ENCODE data around the gene GPSM1.
A peak's percentile ranks its signal among the peaks of the same experiment; 100 is the strongest.

The GPSM1 gene

DNA sequence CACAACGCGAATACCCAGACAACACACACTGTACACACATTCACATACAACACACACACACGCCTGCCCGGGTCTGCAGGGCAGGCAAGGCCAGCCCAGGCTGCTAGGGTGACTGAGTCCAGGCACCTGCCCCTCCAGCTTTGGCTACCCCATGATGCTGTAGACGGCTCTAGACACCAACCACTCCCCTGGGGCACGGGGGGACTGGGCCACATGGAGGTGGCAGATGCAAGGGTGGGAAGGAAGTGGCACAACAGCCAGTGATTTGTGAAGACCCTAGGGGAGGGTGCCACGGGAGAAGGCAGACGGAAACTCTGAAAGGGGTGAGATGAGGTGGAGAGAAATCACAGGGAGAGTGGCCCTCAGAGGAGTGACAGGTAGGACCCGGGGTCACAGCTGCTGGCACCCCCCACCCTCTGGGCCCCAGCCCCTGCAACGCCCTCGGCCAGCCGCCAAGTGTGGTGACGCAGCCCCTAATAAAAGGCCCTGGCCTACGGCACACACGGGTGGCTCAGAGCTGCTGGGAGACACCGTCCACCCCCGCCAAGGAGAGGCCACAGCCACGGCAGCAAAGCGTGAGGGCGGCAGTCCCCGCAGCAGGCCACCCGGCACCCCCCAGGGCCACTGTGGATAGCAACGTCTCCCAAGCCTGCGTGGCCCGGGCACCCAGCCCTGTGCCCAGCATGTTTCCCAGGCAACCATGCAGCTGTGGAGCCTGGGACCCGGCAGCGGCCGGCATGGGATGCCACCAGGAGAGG lies 16.9 kb upstream of the GPSM1 start:
- H3K4me3 ChIP-seq (ENCODE audit: low read depth, low read length): no peak overlapping the region
- no peak for TF ChIP-seq CTCF (IDR thresholded peaks at IDR 0.05; ENCODE audit: borderline replicate concordance, insufficient read depth, low read depth, low read length)

DNA sequence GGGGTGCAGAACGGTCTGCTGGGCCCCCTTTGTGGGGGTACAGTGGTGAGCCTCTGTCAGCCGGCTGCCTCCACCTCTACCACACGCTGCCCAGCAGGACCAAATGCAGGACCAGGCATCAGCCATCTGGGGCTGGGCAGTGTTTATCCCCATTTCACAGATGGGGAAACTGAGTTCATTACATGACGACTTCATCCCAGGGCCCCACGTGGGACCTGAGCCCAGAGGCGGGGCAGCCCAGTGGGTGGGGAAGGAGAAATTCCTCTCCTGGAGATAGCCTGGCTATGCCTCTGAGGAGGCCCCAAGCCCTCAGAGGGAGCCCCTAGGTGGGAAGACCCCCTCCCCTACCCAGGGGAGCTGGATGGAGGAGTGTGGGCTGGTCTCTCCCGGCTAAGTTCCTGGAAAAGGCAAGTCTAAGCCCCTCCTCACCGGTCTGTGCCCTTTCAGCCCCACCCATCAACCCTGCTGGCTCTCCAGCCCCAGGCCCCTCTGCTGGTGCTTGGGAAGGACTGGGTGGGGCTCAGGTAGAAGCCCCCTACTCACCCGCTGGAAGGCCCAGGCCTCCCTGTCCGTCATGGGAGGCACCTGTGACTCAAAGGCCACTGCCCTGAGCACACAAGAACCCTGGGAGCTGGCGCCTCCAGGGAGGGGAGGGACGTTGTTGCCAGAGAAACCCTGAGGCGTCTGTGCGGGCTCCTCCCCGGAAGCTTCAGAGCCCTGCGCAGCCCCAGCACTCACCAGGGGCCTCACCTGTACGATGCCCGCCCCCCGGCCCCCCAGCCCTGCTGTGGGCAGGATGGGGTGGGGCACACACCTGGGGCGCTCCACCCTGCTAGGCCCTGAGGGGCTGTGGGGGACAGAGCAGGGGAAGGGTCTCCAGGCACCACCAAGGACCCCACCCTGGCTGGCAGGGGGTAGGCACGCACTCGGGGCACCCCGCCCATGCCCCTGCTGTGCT lies 16.0 kb upstream of the GPSM1 start:
- no peak for TF ChIP-seq CTCF (IDR thresholded peaks at IDR 0.05; ENCODE audit: borderline replicate concordance, insufficient read depth, low read depth, low read length)
- no peak overlapping the region for H3K4me3 ChIP-seq (ENCODE audit: low read depth, low read length)

- no peak overlapping the region for H3K4me3 ChIP-seq (ENCODE audit: low read depth, low read length)
Observed at GRCh38 chr9:136312009-136312375, 15.3 kb upstream of the GPSM1 start.

DNA sequence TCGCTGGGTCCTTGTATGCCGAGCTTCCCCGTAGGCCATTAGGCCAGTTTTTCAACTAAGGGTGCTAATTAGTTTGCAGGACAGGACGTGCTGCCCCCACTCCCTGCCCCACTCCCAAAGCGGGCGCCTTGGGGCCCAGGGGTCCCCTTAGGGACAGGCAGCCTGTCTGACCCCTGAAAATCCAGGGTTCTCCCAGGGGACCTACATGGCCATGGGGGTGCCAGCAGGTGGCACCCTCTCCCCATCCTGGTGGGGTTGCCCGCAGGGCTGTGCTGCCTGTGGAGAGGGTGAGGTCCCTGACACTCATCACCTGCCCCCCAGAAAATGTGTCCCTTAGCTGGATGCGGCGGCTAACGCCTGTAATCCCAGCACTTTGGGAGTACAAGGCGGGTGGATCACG lies 14.9 kb upstream of the GPSM1 start:
- peak; percentile 44 for TF ChIP-seq CTCF (IDR thresholded peaks at IDR 0.05; ENCODE audit: borderline replicate concordance, insufficient read depth, low read depth, low read length)
- no peak overlapping the region for H3K4me3 ChIP-seq (ENCODE audit: low read depth, low read length)

More at GRCh38 chr9:136312009-136312375, 15.3 kb upstream of the GPSM1 start:
- no peak for TF ChIP-seq CTCF (IDR thresholded peaks at IDR 0.05; ENCODE audit: borderline replicate concordance, insufficient read depth, low read depth, low read length)

DNA sequence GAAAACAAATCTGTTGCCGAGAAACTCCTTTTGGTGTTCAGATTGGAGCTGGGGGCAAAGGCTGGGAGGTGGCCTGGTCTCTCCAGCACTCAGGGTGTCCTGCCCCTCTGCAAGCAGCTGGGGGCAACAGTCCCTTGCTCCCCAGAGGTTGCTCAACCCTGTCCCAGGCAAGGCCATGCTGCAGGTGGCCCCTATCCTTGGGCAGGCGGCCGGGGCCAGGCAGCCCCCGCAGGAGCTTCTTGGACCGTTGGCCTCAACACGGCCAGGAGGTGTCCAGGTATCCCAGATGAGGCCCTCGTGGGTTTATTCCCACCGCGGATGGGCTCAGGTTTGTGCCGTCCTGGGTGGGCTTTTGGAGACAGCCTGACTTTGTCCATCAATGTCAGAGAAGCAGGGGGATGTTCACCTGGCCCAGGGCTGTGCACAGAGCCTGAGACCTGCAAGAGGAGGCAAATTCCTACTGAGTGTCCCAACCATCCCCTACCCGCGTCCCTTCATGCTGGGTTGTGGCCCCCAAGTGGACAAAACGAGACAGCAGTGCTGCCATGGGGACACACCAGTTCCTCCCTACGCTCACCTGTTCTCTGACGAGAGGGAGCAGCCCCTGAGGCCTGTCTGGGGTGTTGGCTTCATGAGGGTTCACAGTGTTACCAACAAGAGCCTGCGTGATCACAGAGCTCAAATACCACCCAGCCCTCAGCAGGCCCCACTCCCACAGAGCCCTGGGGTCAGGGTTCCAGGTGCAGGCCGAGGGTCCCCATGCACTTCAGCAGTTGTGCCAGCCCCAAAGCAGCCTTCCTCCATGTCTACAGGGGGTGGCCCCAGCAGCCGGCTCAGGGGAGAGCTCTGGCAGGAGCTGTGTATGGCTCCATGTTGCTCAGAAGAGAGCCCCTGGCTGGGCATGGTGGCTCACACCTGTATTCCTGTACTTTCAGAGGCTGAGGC lies 14.0 kb upstream of the GPSM1 start:
- no peak for TF ChIP-seq CTCF (IDR thresholded peaks at IDR 0.05; ENCODE audit: borderline replicate concordance, insufficient read depth, low read depth, low read length)
- H3K4me3 ChIP-seq (ENCODE audit: low read depth, low read length): no peak overlapping the region

GRCh38 chr9:136314056-136314416 lies 13.3 kb upstream of the GPSM1 start:
- no peak for TF ChIP-seq CTCF (IDR thresholded peaks at IDR 0.05; ENCODE audit: borderline replicate concordance, insufficient read depth, low read depth, low read length)
- no peak overlapping the region for H3K4me3 ChIP-seq (ENCODE audit: low read depth, low read length)
